Eye (tissue), 1 donor: Measurements from ENCODE around the gene R3HDM1.
"Not testable (repeated sequence)": the region's sequence is repeated elsewhere in the genome, so short reads cannot be mapped to it uniquely, and the experiment has no call there.

Experiments
- DNase-seq: peaks from one replicate; pipeline ENCODE4 v3.0.0-alpha.2; 2015

R3HDM1 gene

GRCh38 chr2:135531231-135532197 is at the start of gene R3HDM1:
Gene R3HDM1, plus strand, starts transcription at chr2:135531484. Its CDS starts 73,362 bp downstream, at chr2:135604846.
- DNase-seq = peak; percentile 100

GRCh38 chr2:135485441-135485840 is 45.8 kb upstream of the R3HDM1 start:
- DNase-seq = no peak

GRCh38 chr2:135490376-135490775 is 40.9 kb upstream of the R3HDM1 start:
- no peak for DNase-seq

GRCh38 chr2:135494503-135494902 is 36.8 kb upstream of the R3HDM1 start:
- DNase-seq = no peak

- no peak for DNase-seq
These were observed 36.4 kb upstream of the R3HDM1 start for GRCh38 chr2:135494917-135495316.

GRCh38 chr2:135498588-135498987 is 32.7 kb upstream of the R3HDM1 start:
- peak; percentile 2 for DNase-seq

- DNase-seq = no peak
These were observed 26.5 kb upstream of the R3HDM1 start for GRCh38 chr2:135504811-135505210.

- DNase-seq = no peak
These were observed 20.7 kb upstream of the R3HDM1 start for GRCh38 chr2:135510577-135510976.

GRCh38 chr2:135512099-135512498 is 19.2 kb upstream of the R3HDM1 start:
- no peak for DNase-seq

GRCh38 chr2:135525786-135526185 is 5.5 kb upstream of the R3HDM1 start:
- no peak for DNase-seq

GRCh38 chr2:135528006-135528405 is 3.3 kb upstream of the R3HDM1 start:
- DNase-seq = no peak

GRCh38 chr2:135530313-135531230 is 712 bp upstream of the R3HDM1 start, which contains the start of gene ZRANB3:
Gene ZRANB3, minus strand, starts transcription at chr2:135531218.
- peak; percentile 99 for DNase-seq

GRCh38 chr2:135532581-135532980 is 1.3 kb downstream of the R3HDM1 start:
- DNase-seq = peak; percentile 11

GRCh38 chr2:135533545-135533944 is 2.3 kb downstream of the R3HDM1 start:
- not testable (repeated sequence) for DNase-seq

GRCh38 chr2:135546436-135546835 is 15.2 kb downstream of the R3HDM1 start:
- DNase-seq = no peak

GRCh38 chr2:135547311-135547710 is 16.0 kb downstream of the R3HDM1 start:
- DNase-seq = no peak

- no peak for DNase-seq
These were observed 20.1 kb downstream of the R3HDM1 start for GRCh38 chr2:135551356-135551755.

GRCh38 chr2:135552887-135553286 is 21.6 kb downstream of the R3HDM1 start:
- DNase-seq = no peak

GRCh38 chr2:135555311-135555710 is 24.0 kb downstream of the R3HDM1 start:
- DNase-seq = no peak

GRCh38 chr2:135557530-135557929 is 26.2 kb downstream of the R3HDM1 start:
- no peak for DNase-seq

GRCh38 chr2:135561925-135562324 is 30.6 kb downstream of the R3HDM1 start:
- no peak for DNase-seq

GRCh38 chr2:135563793-135564192 is 32.5 kb downstream of the R3HDM1 start:
- DNase-seq = no peak

GRCh38 chr2:135570884-135571283 is 39.6 kb downstream of the R3HDM1 start:
- no peak for DNase-seq
